GM10266 (cell line): ENCODE data around the gene RAB11FIP4.

Experiments used
- DNase-seq: peaks from one replicate; pipeline ENCODE4 v3.0.0; 2012; ENCODE audit errors: extremely low spot score
- CTCF ChIP-seq: IDR thresholded peaks from 2 replicates; pipeline ENCODE4 v1.5.1; 2012; ENCODE audit warnings: mild to moderate bottlenecking, low read depth; ENCODE audit not compliant: control insufficient read depth, insufficient read depth; ENCODE audit errors: missing control alignments

Gene RAB11FIP4

GRCh38 chr17:31568539-31568938 is 177.1 kb downstream of the RAB11FIP4 start:
- no peak for TF ChIP-seq CTCF
- no peak for DNase-seq

DNA sequence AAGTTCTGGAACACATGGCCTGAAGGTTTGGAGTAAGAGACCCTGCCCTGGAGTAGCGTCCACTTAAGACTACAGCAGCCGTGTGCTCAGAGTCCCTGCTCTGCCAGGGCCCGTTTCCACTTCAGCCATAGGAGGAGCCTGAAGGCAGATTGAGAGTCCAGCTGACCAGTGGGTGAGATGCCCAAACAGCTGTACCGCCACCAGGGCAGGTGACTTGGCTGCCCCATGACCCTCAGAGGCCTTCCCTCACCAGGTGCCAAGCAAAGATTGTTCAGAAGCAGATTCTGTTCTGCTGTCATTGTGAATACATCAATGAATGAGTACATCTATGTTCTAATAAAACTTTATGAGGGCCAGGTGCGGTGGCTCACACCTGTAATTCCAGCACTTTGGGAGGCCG is 178.8 kb downstream of the RAB11FIP4 start:
- no peak for TF ChIP-seq CTCF
- no peak for DNase-seq

- TF ChIP-seq CTCF = no peak
- DNase-seq = no peak
Measured at GRCh38 chr17:31570951-31571892, 179.7 kb downstream of the RAB11FIP4 start.

DNA sequence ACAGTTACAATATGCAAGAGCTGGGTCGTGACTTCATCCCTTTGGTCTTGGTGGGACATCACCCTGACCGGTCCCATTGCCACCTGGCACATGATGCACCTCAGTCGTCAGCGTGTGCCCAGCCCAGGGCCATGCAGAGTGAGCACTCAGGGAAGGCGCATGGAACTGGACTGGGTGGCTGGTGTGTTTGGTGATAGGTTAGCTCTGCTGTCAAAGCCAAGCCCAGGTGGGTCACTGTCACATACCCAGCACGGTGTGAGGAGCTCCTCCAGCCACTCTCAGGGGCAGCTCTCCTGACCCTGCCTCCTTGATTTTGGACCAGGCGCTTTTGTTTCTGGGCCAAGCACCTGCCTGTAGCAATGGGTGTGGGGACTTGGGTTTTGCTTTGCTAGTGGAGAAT is 180.9 kb downstream of the RAB11FIP4 start:
- no peak for DNase-seq
- TF ChIP-seq CTCF = no peak

DNA sequence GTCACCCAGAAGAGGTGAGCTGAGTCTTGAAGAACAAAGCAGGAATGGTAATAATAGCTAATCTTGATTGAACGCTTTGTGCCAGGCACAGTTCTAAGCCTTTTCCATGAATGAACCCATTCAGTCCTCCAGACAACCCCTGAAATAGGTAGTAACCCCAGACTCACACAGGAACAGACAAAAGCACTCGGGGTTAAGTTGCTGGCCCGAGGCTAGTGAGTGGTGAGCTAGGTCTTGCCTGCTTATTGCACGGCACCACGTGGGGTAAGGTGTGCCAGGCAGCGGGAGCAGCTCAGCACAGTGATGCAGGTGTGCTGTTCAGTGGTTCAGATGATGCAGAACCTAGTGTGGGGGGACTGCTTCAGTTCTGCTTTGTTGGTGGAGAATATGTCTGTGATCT is 181.6 kb downstream of the RAB11FIP4 start:
- no peak for DNase-seq
- TF ChIP-seq CTCF = no peak

- DNase-seq = no peak
- no peak for TF ChIP-seq CTCF
Measured at GRCh38 chr17:31573861-31574260, 182.4 kb downstream of the RAB11FIP4 start.

GRCh38 chr17:31574458-31574857 is 183.0 kb downstream of the RAB11FIP4 start:
- DNase-seq = no peak
- TF ChIP-seq CTCF = no peak
